Liver (tissue), 9 donors: Measurements from ENCODE around the gene FAM204A. TPM values are rescaled to one million over a fixed set of nuclear protein-coding genes. Genes with fewer than 3 reads are reported as not detected.
A peak's percentile ranks its signal among the peaks of the same experiment; 100 is the strongest.

Experiments
- DNase-seq: peaks from one replicate; pipeline ENCODE4 v3.0.0-alpha.2; 2017; ENCODE audit warnings: low spot score
- H3K27ac ChIP-seq, 2 donors: one replicate each; pipeline ENCODE4 v1.7.0; 2013; ENCODE audit warnings: inconsistent platforms in 2 of 2, low read length in 2 of 2, control low read depth in 1 of 2, low read depth in 1 of 2, mild to moderate bottlenecking in 1 of 2
- H3K27me3 ChIP-seq, 4 donors: one replicate each; pipeline versions ENCODE4 v1.6.1 to v1.7.0; 2013; ENCODE audit warnings: low read length in 3 of 4, inconsistent platforms in 1 of 4, mild to moderate bottlenecking in 1 of 4, moderate library complexity in 1 of 4; ENCODE audit not compliant: control insufficient read depth in 4 of 4, insufficient read depth in 4 of 4
- H3K36me3 ChIP-seq, 4 donors: one replicate each; pipeline versions ENCODE4 v1.6.1 to v1.7.0; 2013; ENCODE audit warnings: low read length in 3 of 4, mild to moderate bottlenecking in 3 of 4, low read depth in 1 of 4, moderate library complexity in 1 of 4; ENCODE audit not compliant: control insufficient read depth in 4 of 4, insufficient read depth in 3 of 4
- H3K4me1 ChIP-seq, 4 donors: one replicate each; pipeline versions ENCODE4 v1.6.1 to v1.7.0; 2013; ENCODE audit warnings: low read length in 3 of 4, mild to moderate bottlenecking in 3 of 4, moderate library complexity in 1 of 4; ENCODE audit not compliant: control insufficient read depth in 4 of 4, insufficient read depth in 4 of 4
- H3K4me3 ChIP-seq, 3 donors: one replicate each; pipeline versions ENCODE4 v1.6.1 to v1.7.0; 2013; ENCODE audit warnings: low read length in 3 of 3, control low read depth in 1 of 3, low read depth in 1 of 3, mild to moderate bottlenecking in 1 of 3
- H3K9ac ChIP-seq, 2 donors: one replicate each; pipeline ENCODE4 v1.7.0; 2013; ENCODE audit warnings: low read length in 2 of 2, mild to moderate bottlenecking in 2 of 2, moderate library complexity in 2 of 2, control low read depth in 1 of 2, low read depth in 1 of 2
- H3K9me3 ChIP-seq, 4 donors: one replicate each; pipeline versions ENCODE4 v1.6.1 to v1.7.0; 2013; ENCODE audit warnings: low read length in 3 of 4; ENCODE audit not compliant: control insufficient read depth in 4 of 4
- EGR1 ChIP-seq, 2 donors: IDR thresholded peaks; 2 replicates each; pipeline ENCODE4 v1.6.1; 2016 to 2018; ENCODE audit warnings: antibody characterized with exemption in 2 of 2, low read depth in 2 of 2
- HNF4A ChIP-seq, 2 donors: conservative IDR thresholded peaks; 2 replicates each; pipeline ENCODE4 v1.6.1; 2016; ENCODE audit warnings: antibody characterized with exemption in 2 of 2, mild to moderate bottlenecking in 2 of 2
- HNF4G ChIP-seq: IDR thresholded peaks from 2 replicates; pipeline ENCODE4 v1.6.1; 2016; ENCODE audit warnings: antibody characterized with exemption
- JUND ChIP-seq, 2 donors: IDR thresholded peaks; 2 replicates each; pipeline ENCODE4 v1.6.1; 2016; ENCODE audit warnings: antibody characterized with exemption in 2 of 2
- NR2F2 ChIP-seq: IDR thresholded peaks from 2 replicates; pipeline ENCODE4 v1.6.1; 2016; ENCODE audit warnings: antibody characterized with exemption
- YY1 ChIP-seq: IDR thresholded peaks from 2 replicates; pipeline ENCODE4 v1.6.1; 2016; ENCODE audit warnings: antibody characterized with exemption, mild to moderate bottlenecking
- WGBS: extraction: QIAGEN DNeasy Blood & Tissue Kit; methylation state at CpG from one replicate; pipeline ENCODE4 v1.1.7; 2013; 5-methylcytosine and 5-hydroxymethylcytosine counted together
- polyA plus RNA-seq, 2 donors: library from polyadenylated mRNA; stranded (reverse) in 1 of 2; unstranded in 1 of 2; fragments of 200-250 nt in 1 of 2; fragments of >200 nt in 1 of 2; fragmentation: Nextera tagmentation in 1 of 2; extraction: Ambion mirVana in 1 of 2; gene quantifications; one replicate each; pipeline versions ENCODE4 v1.2.1 to v1.2.3, GENCODE V29; 2013 to 2015
- total RNA-seq, 2 donors: library from RNA; depleted of rRNA; stranded (reverse); fragments of >200 nt; gene quantifications; one replicate each; pipeline ENCODE4 v1.2.3, GENCODE V29; 2014
- TF ChIP-seq, protein P1 (sequence below): IDR thresholded peaks from 2 replicates; pipeline ENCODE4 v1.6.1; 2016; ENCODE audit warnings: antibody characterized with exemption
- TF ChIP-seq, protein P2 (sequence below): fragments of 150-350 bp; IDR thresholded peaks from 2 replicates; pipeline ENCODE4 v1.5.1; 2017; ENCODE audit warnings: improper control_type of control experiment, low read depth, low read length; ENCODE audit not compliant: missing input control
- TF ChIP-seq, protein P3 (sequence below): IDR thresholded peaks from 2 replicates; pipeline ENCODE4 v1.6.1; 2016; ENCODE audit warnings: antibody characterized with exemption
- donor health status: healthy.
- donor health status: healthy.
- donor health status: healthy.
- donor health status: healthy.
- donor health status: healthy.

Gene FAM204A
- total and polyA plus RNA-seq, 4 donors: 17.4 to 22.8 (median 21.3) TPM

GRCh38 chr10:118383063-118383689, 41.1 kb upstream of the FAM204A start:
- Histone ChIP-seq H3K36me3 (no peaks in the 10 kb centered on the region), H3K27ac (no peak overlapping the region), H3K9ac (no peak overlapping the region), H3K27me3 (peaks cover 0 to 4% (median 2%) of the 10 kb centered on the region in 4 donors), H3K4me1 (no peaks in the 10 kb centered on the region), H3K4me3 (no peak overlapping the region), H3K9me3 (peaks cover 0 to 2% (median under 1%) of the 10 kb centered on the region in 4 donors)
- TF ChIP-seq, protein P1, sequence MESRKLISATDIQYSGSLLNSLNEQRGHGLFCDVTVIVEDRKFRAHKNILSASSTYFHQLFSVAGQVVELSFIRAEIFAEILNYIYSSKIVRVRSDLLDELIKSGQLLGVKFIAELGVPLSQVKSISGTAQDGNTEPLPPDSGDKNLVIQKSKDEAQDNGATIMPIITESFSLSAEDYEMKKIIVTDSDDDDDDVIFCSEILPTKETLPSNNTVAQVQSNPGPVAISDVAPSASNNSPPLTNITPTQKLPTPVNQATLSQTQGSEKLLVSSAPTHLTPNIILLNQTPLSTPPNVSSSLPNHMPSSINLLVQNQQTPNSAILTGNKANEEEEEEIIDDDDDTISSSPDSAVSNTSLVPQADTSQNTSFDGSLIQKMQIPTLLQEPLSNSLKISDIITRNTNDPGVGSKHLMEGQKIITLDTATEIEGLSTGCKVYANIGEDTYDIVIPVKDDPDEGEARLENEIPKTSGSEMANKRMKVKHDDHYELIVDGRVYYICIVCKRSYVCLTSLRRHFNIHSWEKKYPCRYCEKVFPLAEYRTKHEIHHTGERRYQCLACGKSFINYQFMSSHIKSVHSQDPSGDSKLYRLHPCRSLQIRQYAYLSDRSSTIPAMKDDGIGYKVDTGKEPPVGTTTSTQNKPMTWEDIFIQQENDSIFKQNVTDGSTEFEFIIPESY: no peak
- TF ChIP-seq HNF4G (no peak), EGR1 (IDR thresholded peaks at IDR 0.05; ENCODE audit: low read depth in 2 of 2) (no peak), HNF4A (conservative IDR thresholded peaks at IDR 0.05) (no peak), NR2F2 (no peak)
- TF ChIP-seq, protein P2, sequence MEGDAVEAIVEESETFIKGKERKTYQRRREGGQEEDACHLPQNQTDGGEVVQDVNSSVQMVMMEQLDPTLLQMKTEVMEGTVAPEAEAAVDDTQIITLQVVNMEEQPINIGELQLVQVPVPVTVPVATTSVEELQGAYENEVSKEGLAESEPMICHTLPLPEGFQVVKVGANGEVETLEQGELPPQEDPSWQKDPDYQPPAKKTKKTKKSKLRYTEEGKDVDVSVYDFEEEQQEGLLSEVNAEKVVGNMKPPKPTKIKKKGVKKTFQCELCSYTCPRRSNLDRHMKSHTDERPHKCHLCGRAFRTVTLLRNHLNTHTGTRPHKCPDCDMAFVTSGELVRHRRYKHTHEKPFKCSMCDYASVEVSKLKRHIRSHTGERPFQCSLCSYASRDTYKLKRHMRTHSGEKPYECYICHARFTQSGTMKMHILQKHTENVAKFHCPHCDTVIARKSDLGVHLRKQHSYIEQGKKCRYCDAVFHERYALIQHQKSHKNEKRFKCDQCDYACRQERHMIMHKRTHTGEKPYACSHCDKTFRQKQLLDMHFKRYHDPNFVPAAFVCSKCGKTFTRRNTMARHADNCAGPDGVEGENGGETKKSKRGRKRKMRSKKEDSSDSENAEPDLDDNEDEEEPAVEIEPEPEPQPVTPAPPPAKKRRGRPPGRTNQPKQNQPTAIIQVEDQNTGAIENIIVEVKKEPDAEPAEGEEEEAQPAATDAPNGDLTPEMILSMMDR: no peak
- TF ChIP-seq, protein P3, sequence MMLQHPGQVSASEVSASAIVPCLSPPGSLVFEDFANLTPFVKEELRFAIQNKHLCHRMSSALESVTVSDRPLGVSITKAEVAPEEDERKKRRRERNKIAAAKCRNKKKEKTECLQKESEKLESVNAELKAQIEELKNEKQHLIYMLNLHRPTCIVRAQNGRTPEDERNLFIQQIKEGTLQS: no peak
- no peak for DNase-seq
- 68% methylated on average over 4 of the region's 4 CpGs for WGBS

DNA sequence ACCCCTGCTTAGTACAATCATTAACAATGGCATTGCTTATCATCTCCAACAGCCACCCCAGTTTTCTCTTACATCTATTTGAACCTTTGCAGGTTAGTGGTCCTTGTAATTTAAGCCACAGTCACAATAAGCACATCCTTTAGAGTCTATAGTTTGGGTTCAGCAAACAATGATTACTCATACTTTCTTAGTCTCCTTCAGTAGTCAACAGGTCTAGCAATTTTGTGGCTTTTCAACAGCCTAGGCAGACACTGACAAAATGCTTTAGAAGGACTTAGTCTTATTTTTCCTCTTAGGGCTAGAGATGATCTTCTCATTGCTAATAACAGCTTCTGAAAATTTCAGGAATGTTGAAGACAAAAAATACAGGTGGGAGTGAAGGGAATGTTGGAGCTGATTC, 32.3 kb upstream of the FAM204A start:
- Histone ChIP-seq H3K4me3 (no peak overlapping the region), H3K27me3 (no peaks in the 10 kb centered on the region), H3K9ac (no peak overlapping the region), H3K4me1 (no peaks in the 10 kb centered on the region), H3K36me3 (no peaks in the 10 kb centered on the region), H3K9me3 (peaks cover 0 to 3% (median 0%) of the 10 kb centered on the region in 4 donors), H3K27ac (no peak overlapping the region)
- DNase-seq: no peak
- TF ChIP-seq YY1: no peak

- H3K36me3 ChIP-seq: no peaks in the 10 kb centered on the region
- WGBS: 65% methylated on average over 4 of the region's 4 CpGs
- peak in 1 of 2 donors; percentile 18 for TF ChIP-seq JUND (IDR thresholded peaks at IDR 0.05)
- TF ChIP-seq, protein P2: no peak
- no peaks in the 10 kb centered on the region for H3K4me1 ChIP-seq
- H3K27me3 ChIP-seq: no peaks in the 10 kb centered on the region
- no peak overlapping the region for H3K27ac ChIP-seq
- no peak overlapping the region for H3K9ac ChIP-seq
- no peak overlapping the region for H3K4me3 ChIP-seq
- no peak for DNase-seq
- H3K9me3 ChIP-seq: peaks cover 0 to 3% (median 0%) of the 10 kb centered on the region in 4 donors
These were observed 31.7 kb upstream of the FAM204A start for GRCh38 chr10:118373786-118374185.
